Hepatocyte (in vitro differentiated cells): ENCODE data around the gene FRAT2.

ENCODE experiments used
- CTCF ChIP-seq: fragments of 200-600 bp; sonication (generic); IDR thresholded peaks from 2 replicates; pipeline ENCODE4 v1.5.1; 2016; ENCODE audit warnings: antibody characterized with exemption, mild to moderate bottlenecking; ENCODE audit not compliant: poor library complexity
- EZH2 ChIP-seq: fragments of 200-600 bp; sonication (generic); IDR thresholded peaks from 2 replicates; pipeline ENCODE4 v1.6.1; 2016; ENCODE audit warnings: antibody characterized with exemption, mild to moderate bottlenecking, borderline replicate concordance

- no peak for TF ChIP-seq CTCF
- no peak for TF ChIP-seq EZH2
Measured at GRCh38 chr10:97336942-97337831, 2.7 kb upstream of the FRAT2 start.
